ENCODE data around the gene FAM13A.

FAM13A gene

GRCh38 chr4:88870428-88870827 is 186.6 kb downstream of the FAM13A start:
- in situ Hi-C loops (cut with HindIII; ENCODE audit: low sequenced_read_pairs): no loop called here
- H3K4me3 ChIP-seq (ENCODE audit: low read depth, low read length): no peak overlapping the region
- DNase-seq (ENCODE audit: low read depth): no peak
- TF ChIP-seq CTCF (IDR thresholded peaks at IDR 0.05; ENCODE audit: low read depth, low read length, missing control alignments): no peak

GRCh38 chr4:88868510-88868909 is 188.5 kb downstream of the FAM13A start:
- H3K4me3 ChIP-seq (ENCODE audit: low read depth, low read length): no peak overlapping the region
- in situ Hi-C loops (cut with HindIII; ENCODE audit: low sequenced_read_pairs): no loop called here
- no peak for DNase-seq (ENCODE audit: low read depth)
- no peak for TF ChIP-seq CTCF (IDR thresholded peaks at IDR 0.05; ENCODE audit: low read depth, low read length, missing control alignments)

GRCh38 chr4:88866862-88867550 is 190.0 kb downstream of the FAM13A start:
- H3K4me3 ChIP-seq (ENCODE audit: low read depth, low read length): no peak overlapping the region
- no peak for TF ChIP-seq CTCF (IDR thresholded peaks at IDR 0.05; ENCODE audit: low read depth, low read length, missing control alignments)
- no peak for DNase-seq (ENCODE audit: low read depth)
- in situ Hi-C loops (cut with HindIII; ENCODE audit: low sequenced_read_pairs): no loop called here

GRCh38 chr4:88865466-88865865 is 191.5 kb downstream of the FAM13A start:
- TF ChIP-seq CTCF (IDR thresholded peaks at IDR 0.05; ENCODE audit: low read depth, low read length, missing control alignments): no peak
- no peak overlapping the region for H3K4me3 ChIP-seq (ENCODE audit: low read depth, low read length)
- no peak for DNase-seq (ENCODE audit: low read depth)
- in situ Hi-C loops (cut with HindIII; ENCODE audit: low sequenced_read_pairs): no loop called here

GRCh38 chr4:88865046-88865445 is 191.9 kb downstream of the FAM13A start:
- no peak overlapping the region for H3K4me3 ChIP-seq (ENCODE audit: low read depth, low read length)
- DNase-seq (ENCODE audit: low read depth): no peak
- no peak for TF ChIP-seq CTCF (IDR thresholded peaks at IDR 0.05; ENCODE audit: low read depth, low read length, missing control alignments)
- in situ Hi-C loops (cut with HindIII; ENCODE audit: low sequenced_read_pairs): no loop called here

GRCh38 chr4:88860586-88860985 is 196.4 kb downstream of the FAM13A start:
- DNase-seq (ENCODE audit: low read depth): no peak
- H3K4me3 ChIP-seq (ENCODE audit: low read depth, low read length): no peak overlapping the region
- in situ Hi-C loops (cut with HindIII; ENCODE audit: low sequenced_read_pairs): no loop called here
- no peak for TF ChIP-seq CTCF (IDR thresholded peaks at IDR 0.05; ENCODE audit: low read depth, low read length, missing control alignments)

Measured in astrocyte of the cerebellum (primary cell).